Mesothelial cell of epicardium (in vitro differentiated cells): ENCODE results near the gene GIMAP5. TPM values are rescaled to one million over a fixed set of nuclear protein-coding genes. Genes with fewer than 3 reads are reported as not detected.

Experiments
- DNase-seq, 2 experiments: peaks; one replicate each; pipeline ENCODE4 v3.0.0; 2021; ENCODE audit warnings: low spot score in 2 of 2; ENCODE audit not compliant: unreplicated experiment in 2 of 2
- H3K27ac Mint-ChIP-seq: 2 replicates; pipeline ENCODE4 v1.8.0; 2021; ENCODE audit warnings: mixed read lengths
- H3K27me3 Mint-ChIP-seq: 2 replicates; pipeline ENCODE4 v1.8.0; 2021; ENCODE audit warnings: low read depth, mixed read lengths
- H3K36me3 Mint-ChIP-seq: 2 replicates; pipeline ENCODE4 v1.8.0; 2021; ENCODE audit warnings: mixed read lengths
- H3K4me1 Mint-ChIP-seq: 2 replicates; pipeline ENCODE4 v1.8.0; 2021; ENCODE audit warnings: mixed read lengths
- H3K4me3 Mint-ChIP-seq: 2 replicates; pipeline ENCODE4 v1.8.0; 2021; ENCODE audit warnings: mild to moderate bottlenecking, moderate library complexity, mixed read lengths
- H3K9me3 Mint-ChIP-seq: 2 replicates; pipeline ENCODE4 v1.8.0; 2021; ENCODE audit warnings: mixed read lengths
- total RNA-seq: library from RNA; stranded (reverse); gene quantifications from 3 replicates; pipeline ENCODE4 v1.2.1, GENCODE V29; 2021
- TF ChIP-seq, protein P1 (sequence below): fragments of 200-600 bp; sonication (generic); IDR thresholded peaks from one replicate; pipeline ENCODE4 v1.5.0; 2021; ENCODE audit warnings: antibody characterized with exemption; ENCODE audit not compliant: unreplicated experiment

The GIMAP5 gene
- total RNA-seq, 1 donor from 2014 or later = not detected

DNA sequence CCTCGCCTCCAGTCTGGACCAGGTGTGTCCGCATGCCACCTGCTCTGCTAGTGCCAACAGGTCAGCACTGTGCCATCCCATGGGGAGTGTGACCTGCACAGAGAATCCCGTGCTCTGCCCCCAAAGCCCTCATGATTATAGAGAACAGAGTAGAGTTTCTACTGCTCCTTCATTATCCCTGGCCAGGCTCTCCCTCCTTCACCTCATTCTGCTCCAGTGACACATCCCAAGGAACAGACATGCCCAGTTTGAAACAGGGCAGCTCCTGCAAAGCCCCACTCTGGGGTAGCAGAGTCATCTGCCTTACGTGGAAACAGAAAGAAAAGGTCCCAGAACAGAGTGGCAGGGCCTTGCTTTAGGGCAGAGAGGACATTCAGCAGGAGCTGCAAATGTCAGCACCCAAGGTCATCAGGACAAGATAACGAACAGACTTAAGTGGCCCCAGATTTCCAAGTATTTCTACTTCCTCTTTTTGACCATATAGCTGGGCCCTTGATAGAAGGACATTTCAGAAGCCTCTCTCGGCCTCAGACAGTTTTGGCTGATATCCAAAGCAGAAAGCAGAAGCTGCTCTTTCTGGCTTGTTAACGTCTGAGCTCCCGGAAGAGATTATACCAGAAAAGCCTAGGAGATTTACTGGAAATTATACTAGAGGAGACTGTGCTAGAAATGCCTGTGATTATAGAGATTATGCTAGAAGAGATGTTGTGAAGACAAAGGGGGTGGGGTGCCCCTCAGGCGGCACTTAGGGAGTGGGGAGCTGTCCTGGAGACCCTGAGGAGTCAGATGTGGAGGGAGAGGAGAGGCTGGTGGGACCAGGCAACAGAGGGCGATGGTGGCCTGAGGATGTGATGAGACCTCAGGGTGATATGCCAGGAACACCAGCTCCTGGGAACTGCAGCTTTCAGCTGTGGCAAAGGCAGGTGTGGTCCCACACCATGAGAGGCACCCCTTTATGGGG is 50.4 kb downstream of the GIMAP5 start:
- DNase-seq = no peak
- H3K27ac Mint-ChIP-seq = peak overlapping the region; percentile 44
- H3K4me1 Mint-ChIP-seq = peaks cover 27% of the 10 kb centered on the region
- TF ChIP-seq, protein P1, sequence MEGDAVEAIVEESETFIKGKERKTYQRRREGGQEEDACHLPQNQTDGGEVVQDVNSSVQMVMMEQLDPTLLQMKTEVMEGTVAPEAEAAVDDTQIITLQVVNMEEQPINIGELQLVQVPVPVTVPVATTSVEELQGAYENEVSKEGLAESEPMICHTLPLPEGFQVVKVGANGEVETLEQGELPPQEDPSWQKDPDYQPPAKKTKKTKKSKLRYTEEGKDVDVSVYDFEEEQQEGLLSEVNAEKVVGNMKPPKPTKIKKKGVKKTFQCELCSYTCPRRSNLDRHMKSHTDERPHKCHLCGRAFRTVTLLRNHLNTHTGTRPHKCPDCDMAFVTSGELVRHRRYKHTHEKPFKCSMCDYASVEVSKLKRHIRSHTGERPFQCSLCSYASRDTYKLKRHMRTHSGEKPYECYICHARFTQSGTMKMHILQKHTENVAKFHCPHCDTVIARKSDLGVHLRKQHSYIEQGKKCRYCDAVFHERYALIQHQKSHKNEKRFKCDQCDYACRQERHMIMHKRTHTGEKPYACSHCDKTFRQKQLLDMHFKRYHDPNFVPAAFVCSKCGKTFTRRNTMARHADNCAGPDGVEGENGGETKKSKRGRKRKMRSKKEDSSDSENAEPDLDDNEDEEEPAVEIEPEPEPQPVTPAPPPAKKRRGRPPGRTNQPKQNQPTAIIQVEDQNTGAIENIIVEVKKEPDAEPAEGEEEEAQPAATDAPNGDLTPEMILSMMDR = no peak
- peaks cover 68% of the 10 kb centered on the region for H3K27me3 Mint-ChIP-seq
- no peak overlapping the region for H3K4me3 Mint-ChIP-seq
- H3K9me3 Mint-ChIP-seq = no peaks in the 10 kb centered on the region
- no peaks in the 10 kb centered on the region for H3K36me3 Mint-ChIP-seq

DNA sequence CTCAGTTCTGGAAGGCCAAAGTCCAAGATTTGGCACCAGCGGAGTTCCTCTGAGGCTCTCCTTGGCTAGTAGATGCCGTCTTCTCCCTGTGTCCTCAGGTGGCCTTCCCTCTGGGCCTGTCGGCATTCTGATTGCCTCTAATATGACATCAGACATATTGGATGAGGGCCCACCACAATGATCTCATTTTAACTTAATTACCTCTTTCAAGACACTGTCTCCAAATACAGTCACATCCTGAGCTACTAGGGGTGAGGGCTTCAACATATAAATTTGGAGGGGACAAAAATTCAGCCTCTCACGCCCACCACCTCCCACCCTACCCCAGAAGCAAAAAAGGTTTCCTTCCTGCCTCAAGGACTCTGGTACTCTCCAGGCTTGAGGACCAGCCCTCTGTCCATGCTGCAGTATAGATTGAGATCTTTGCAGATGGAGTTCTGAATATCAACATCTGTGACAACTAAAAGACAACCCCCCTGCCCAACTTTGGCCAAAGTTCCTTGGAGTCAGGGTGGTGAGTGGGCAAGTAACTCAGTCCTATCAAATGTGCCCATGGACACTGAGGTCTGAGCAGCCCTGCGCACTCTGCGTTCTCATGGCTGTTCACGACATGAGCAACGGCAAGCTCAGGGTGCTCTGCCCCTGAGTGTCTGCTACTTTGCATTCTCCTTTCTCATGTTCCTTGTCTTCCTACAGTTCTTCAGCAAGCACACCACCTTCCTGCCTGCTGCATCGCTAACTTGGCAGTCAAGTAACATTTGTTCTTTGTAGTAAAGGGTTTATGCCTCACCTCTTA is 51.5 kb downstream of the GIMAP5 start:
- Mint-ChIP-seq H3K4me3 (no peak overlapping the region), H3K36me3 (no peaks in the 10 kb centered on the region), H3K4me1 (peaks cover 27% of the 10 kb centered on the region), H3K27me3 (peaks cover 66% of the 10 kb centered on the region), H3K27ac (no peak overlapping the region), H3K9me3 (no peaks in the 10 kb centered on the region)
- no peak for DNase-seq
- TF ChIP-seq, protein P1 = no peak

DNA sequence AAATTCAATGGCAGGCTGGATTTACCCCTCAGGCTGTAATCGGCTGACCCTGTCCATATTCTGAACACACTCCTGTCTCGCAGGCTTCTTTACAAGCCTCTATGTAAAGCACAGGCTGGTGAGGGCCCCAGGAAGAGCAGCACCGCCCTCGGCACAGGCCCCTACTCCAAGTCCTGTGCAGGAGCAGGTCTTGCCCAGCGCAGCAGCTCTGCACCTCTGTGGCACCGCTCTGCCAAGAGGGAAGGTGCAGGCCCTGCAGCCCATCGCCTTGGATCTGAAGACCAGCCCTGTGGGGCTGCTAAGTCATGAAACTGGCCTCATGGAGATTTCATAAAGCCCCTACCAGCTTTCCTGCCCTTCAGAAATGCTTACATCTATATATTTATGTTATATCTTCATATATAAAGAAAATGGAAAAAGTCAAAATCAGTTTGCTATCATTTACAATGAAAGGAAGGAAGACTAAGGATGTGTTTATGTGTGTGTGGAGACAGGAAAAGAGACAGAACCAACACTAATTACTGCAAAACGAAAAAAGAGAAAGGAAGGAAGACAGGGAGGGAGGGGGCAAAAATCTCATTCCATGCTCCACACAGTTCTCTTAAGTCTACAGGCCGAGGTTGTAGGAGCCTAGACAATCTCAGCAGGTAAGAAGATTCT is 53.3 kb downstream of the GIMAP5 start:
- DNase-seq = no peak
- Mint-ChIP-seq H3K36me3 (no peaks in the 10 kb centered on the region), H3K4me3 (no peak overlapping the region), H3K4me1 (peaks cover 22% of the 10 kb centered on the region), H3K27ac (no peak overlapping the region), H3K27me3 (peaks cover 54% of the 10 kb centered on the region), H3K9me3 (no peaks in the 10 kb centered on the region)
- TF ChIP-seq, protein P1 = no peak

DNA sequence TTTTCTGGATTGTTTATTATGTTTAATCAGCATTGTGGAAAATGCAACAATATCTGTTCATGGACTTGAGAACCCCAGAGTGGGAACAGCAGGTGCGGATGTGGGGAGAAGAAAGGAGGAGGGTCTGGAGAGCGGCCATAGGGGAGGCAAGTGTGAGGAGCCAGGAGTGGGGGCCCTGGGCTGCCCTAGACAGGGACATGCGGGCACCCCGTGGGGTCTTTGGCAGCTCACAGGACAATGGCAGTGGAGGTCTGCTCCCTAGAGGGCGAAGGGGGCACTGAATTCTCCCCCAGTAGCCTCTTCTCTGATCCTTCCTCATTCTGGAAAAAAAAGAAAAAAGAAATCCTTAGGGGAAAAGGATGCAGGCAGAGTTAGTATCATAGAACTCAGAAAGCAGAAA is 54.1 kb downstream of the GIMAP5 start:
- Mint-ChIP-seq H3K36me3 (no peaks in the 10 kb centered on the region), H3K27me3 (peaks cover 46% of the 10 kb centered on the region), H3K27ac (no peak overlapping the region), H3K4me3 (no peak overlapping the region), H3K4me1 (peaks cover 15% of the 10 kb centered on the region), H3K9me3 (no peaks in the 10 kb centered on the region)
- TF ChIP-seq, protein P1 = no peak
- no peak for DNase-seq

DNA sequence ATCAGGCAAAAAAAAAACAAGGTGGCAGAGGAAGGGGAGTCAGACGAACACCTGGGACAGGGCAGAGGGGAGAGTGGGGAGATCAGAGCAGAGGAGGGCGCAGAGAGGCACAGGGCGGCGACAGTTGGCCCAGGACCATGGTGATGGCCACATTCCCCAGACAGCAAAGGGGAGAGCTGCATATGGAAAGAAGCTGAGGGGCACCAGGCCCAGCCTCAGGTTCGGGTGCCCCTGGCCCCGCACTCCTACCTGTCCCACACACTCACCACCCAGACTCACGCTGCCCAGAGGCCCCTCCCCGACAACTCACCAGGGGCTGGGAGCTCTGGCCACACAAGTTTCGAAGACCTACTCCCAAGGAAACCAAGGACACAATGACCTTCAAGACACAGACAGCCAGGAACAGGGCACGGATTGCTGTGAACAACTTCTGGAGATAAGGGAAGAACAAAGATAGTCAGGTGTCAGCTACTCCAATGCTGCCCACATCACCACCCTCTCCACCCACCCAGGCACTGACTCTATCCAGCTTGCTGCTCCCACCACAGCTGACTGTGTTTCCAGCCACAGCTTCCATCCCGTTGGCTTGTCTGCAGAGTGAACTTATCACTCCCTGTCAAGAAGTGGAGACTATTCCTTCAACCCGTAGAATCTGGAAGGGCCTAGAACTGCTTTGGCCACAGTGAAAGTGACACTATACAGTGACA is 54.7 kb downstream of the GIMAP5 start:
- peaks cover 15% of the 10 kb centered on the region for H3K4me1 Mint-ChIP-seq
- TF ChIP-seq, protein P1 = no peak
- DNase-seq = no peak
- H3K9me3 Mint-ChIP-seq = no peaks in the 10 kb centered on the region
- H3K27me3 Mint-ChIP-seq = peaks cover 44% of the 10 kb centered on the region
- no peak overlapping the region for H3K4me3 Mint-ChIP-seq
- no peaks in the 10 kb centered on the region for H3K36me3 Mint-ChIP-seq
- no peak overlapping the region for H3K27ac Mint-ChIP-seq
